ENCODE results near the gene GMCL2. TPM values are rescaled to one million over a fixed set of nuclear protein-coding genes. Genes with fewer than 3 reads are reported as not detected.
"Not testable (repeated sequence)": the region's sequence is repeated elsewhere in the genome, so short reads cannot be mapped to it uniquely, and the experiment has no call there.

Gene GMCL2
- total RNA-seq, 4 donors from 2014 or later, result not detected

- TF ChIP-seq CTCF (IDR thresholded peaks at IDR 0.05), result no peak
- TF ChIP-seq POLR2A (IDR thresholded peaks at IDR 0.05), result no peak
- TF ChIP-seq EP300 (IDR thresholded peaks at IDR 0.05; ENCODE audit: low read depth), result no peak
- TF ChIP-seq POLR2AphosphoS5 (IDR thresholded peaks at IDR 0.05), result no peak
- 92% methylated on average over 10 of the region's 10 CpGs; no CpG with 5 or more reads in 1 of the 2 donors for WGBS, 2 donors (ENCODE audit: low coverage in 1 of 2)
- Histone ChIP-seq H3K27me3 (no peaks in the 10 kb centered on the region), H3K4me1 (peaks cover 25 to 80% (median 43%) of the 10 kb centered on the region in 4 donors), H3K36me3 (peaks cover 0 to 27% (median 2%) of the 10 kb centered on the region in 4 donors), H3K4me3 (no peak overlapping the region), H3K27ac (peak overlapping the region in 3 of 4 donors; percentile 94 to 98 (median 98)), H3K9me3 (no peaks in the 10 kb centered on the region)
- in situ Hi-C loops (cut with MboI; ENCODE audit: low pct_ligation_motif_present in 1 of 4, low pct_unique_long_range_greater_than_20kb in 1 of 4, low sequenced_read_pairs in 3 of 4), result no loop called here
- intact Hi-C loops (cut with DNase I; ENCODE audit: low total_unique reads), result no loop called here
- DNase-seq, result no peak
Measured at GRCh38 chr5:178229861-178230260, 42.7 kb upstream of the GMCL2 start.

- H3K9me3 ChIP-seq; in situ Hi-C loops (cut with MboI; ENCODE audit: low pct_ligation_motif_present in 1 of 4, low pct_unique_long_range_greater_than_20kb in 1 of 4, low sequenced_read_pairs in 3 of 4); DNase-seq; H3K4me3 ChIP-seq; intact Hi-C loops (cut with DNase I; ENCODE audit: low total_unique reads); H3K27me3 ChIP-seq: not testable (repeated sequence)
- 95% methylated on average over 13 of the region's 13 CpGs; no CpG with 5 or more reads in 1 of the 2 donors for WGBS, 2 donors (ENCODE audit: low coverage in 1 of 2)
- H3K36me3 ChIP-seq, result peaks cover 0 to 27% (median 2%) of the 10 kb centered on the region in 4 donors
- peaks cover 25 to 74% (median 43%) of the 10 kb centered on the region in 4 donors for H3K4me1 ChIP-seq
- peak overlapping the region in 2 of 4 donors; percentile 94 to 98 for H3K27ac ChIP-seq
Measured at GRCh38 chr5:178229111-178229510, 41.9 kb upstream of the GMCL2 start.

GRCh38 chr5:178228609-178229008, 41.4 kb upstream of the GMCL2 start:
- Histone ChIP-seq H3K27ac (peak overlapping the region; percentile 76 to 84 (median 82)), H3K4me3 (no peak overlapping the region), H3K4me1 (peaks cover 25 to 74% (median 43%) of the 10 kb centered on the region in 4 donors), H3K36me3 (peaks cover 0 to 27% (median 2%) of the 10 kb centered on the region in 4 donors), H3K27me3 (no peaks in the 10 kb centered on the region), H3K9me3 (no peaks in the 10 kb centered on the region)
- no peak for DNase-seq
- intact Hi-C loops (cut with DNase I; ENCODE audit: low total_unique reads), result no loop called here
- TF ChIP-seq POLR2AphosphoS5 (IDR thresholded peaks at IDR 0.05), result no peak
- no peak for TF ChIP-seq CTCF (IDR thresholded peaks at IDR 0.05)
- TF ChIP-seq EP300 (IDR thresholded peaks at IDR 0.05; ENCODE audit: low read depth), result no peak
- TF ChIP-seq POLR2A (IDR thresholded peaks at IDR 0.05), result no peak
- in situ Hi-C loops (cut with MboI; ENCODE audit: low pct_ligation_motif_present in 1 of 4, low pct_unique_long_range_greater_than_20kb in 1 of 4, low sequenced_read_pairs in 3 of 4), result no loop called here
- WGBS, 2 donors (ENCODE audit: low coverage in 1 of 2), result 93 to 99% methylated on average over 9 to 11 of the region's 11 CpGs

- Histone ChIP-seq H3K27me3 (no peaks in the 10 kb centered on the region), H3K4me1 (peaks cover 24 to 70% (median 40%) of the 10 kb centered on the region in 4 donors), H3K27ac (peak overlapping the region; percentile 76 to 84 (median 82)), H3K9me3 (no peaks in the 10 kb centered on the region), H3K4me3 (no peak overlapping the region), H3K36me3 (peaks cover 0 to 27% (median 2%) of the 10 kb centered on the region in 4 donors)
- TF ChIP-seq POLR2AphosphoS5 (IDR thresholded peaks at IDR 0.05), result no peak
- TF ChIP-seq POLR2A (IDR thresholded peaks at IDR 0.05), result no peak
- TF ChIP-seq CTCF (IDR thresholded peaks at IDR 0.05), result no peak
- TF ChIP-seq EP300 (IDR thresholded peaks at IDR 0.05; ENCODE audit: low read depth), result no peak
- 91 to 100% methylated on average over 2 to 3 of the region's 3 CpGs for WGBS, 2 donors (ENCODE audit: low coverage in 1 of 2)
- in situ Hi-C loops (cut with MboI; ENCODE audit: low pct_ligation_motif_present in 1 of 4, low pct_unique_long_range_greater_than_20kb in 1 of 4, low sequenced_read_pairs in 3 of 4), result no loop called here
- no peak for DNase-seq
- intact Hi-C loops (cut with DNase I; ENCODE audit: low total_unique reads), result no loop called here
Measured at GRCh38 chr5:178227929-178228328, 40.8 kb upstream of the GMCL2 start.

Data from transverse colon (tissue), 4 donors.